H1 (cell line): ENCODE measurements around the gene ICA1. TPM values are rescaled to one million over a fixed set of nuclear protein-coding genes. Genes with fewer than 3 reads are reported as not detected.

Experiments used
- CTCF ChIA-PET: fragments of 300-600 bp; sonication (Branson Sonifier 250); formaldehyde crosslinking; loops from one replicate; lab custom pipeline; 2021; ENCODE audit not compliant: partially characterized antibody; lab: Charles Lee
- POLR2A ChIA-PET: fragments of 300-600 bp; sonication (Branson Sonifier 250); formaldehyde crosslinking; loops from one replicate; lab custom pipeline; 2021; ENCODE audit warnings: inconsistent platforms; ENCODE audit not compliant: partially characterized antibody; lab: Charles Lee
- DNase-seq, 2 experiments: peaks; one replicate each; pipeline versions ENCODE4 v3.0.0 to v3.0.0-alpha.2; 2010 to 2022; ENCODE audit warnings: low spot score in 2 of 2, low read depth in 1 of 2, mixed read lengths in 1 of 2
- FAIRE-seq: peaks from 2 replicates; lab custom pipeline; 2011; peaks lifted over from hg19 to GRCh38; lab: Jason Lieb, UNC
- H2AFZ ChIP-seq: 2 replicates; pipeline ENCODE4 v1.8.1; 2012; ENCODE audit warnings: low read length, inconsistent platforms
- H2AK5ac ChIP-seq: 2 replicates; pipeline ENCODE4 v1.6.1; 2013; ENCODE audit warnings: low read depth, low read length
- H2BK120ac ChIP-seq: replicated peaks from 2 replicates; pipeline ENCODE3; 2013; ENCODE audit warnings: low read depth, low read length, inconsistent platforms
- H2BK12ac ChIP-seq: 2 replicates; pipeline ENCODE4 v1.6.1; 2013; ENCODE audit warnings: low read depth, low read length
- H2BK15ac ChIP-seq: 2 replicates; pipeline ENCODE4 v1.6.1; 2013; ENCODE audit warnings: low read length
- H2BK20ac ChIP-seq: 2 replicates; pipeline ENCODE4 v1.6.1; 2013; ENCODE audit warnings: low read length
- H2BK5ac ChIP-seq: 2 replicates; pipeline ENCODE4 v1.6.1; 2013; ENCODE audit warnings: low read depth, low read length
- H3K14ac ChIP-seq: 2 replicates; pipeline ENCODE4 v1.6.1; 2013; ENCODE audit warnings: inconsistent platforms; ENCODE audit not compliant: insufficient read length
- H3K18ac ChIP-seq: 2 replicates; pipeline ENCODE4 v1.6.1; 2013; ENCODE audit warnings: low read length; ENCODE audit errors: extremely low read depth
- H3K23ac ChIP-seq: 2 replicates; pipeline ENCODE4 v1.6.1; 2013; ENCODE audit warnings: inconsistent platforms; ENCODE audit not compliant: insufficient read length
- H3K23me2 ChIP-seq: 2 replicates; pipeline ENCODE4 v1.6.1; 2013; ENCODE audit warnings: low read depth, low read length
- H3K27ac ChIP-seq: 2 replicates; pipeline ENCODE4 v1.6.1; 2011; ENCODE audit warnings: low read depth, low read length, inconsistent platforms
- H3K27me3 ChIP-seq, 4 experiments: replicated peaks in 1 of 4; 1 replicate in 1 of 4; 2 replicates in 3 of 4; pipeline versions ENCODE4 v1.6.1 to v1.8.1; 2011 to 2013; ENCODE audit warnings: low read length in 3 of 4, mild to moderate bottlenecking in 3 of 4, inconsistent platforms in 2 of 4, mixed read lengths in 2 of 4, moderate library complexity in 1 of 4; ENCODE audit not compliant: control insufficient read depth in 3 of 4, insufficient read depth in 3 of 4; ENCODE audit errors: extremely low read depth in 1 of 4
- H3K36me3 ChIP-seq, 4 experiments: 2 replicates each; pipeline versions ENCODE4 v1.6.1 to v1.8.1; 2011 to 2013; ENCODE audit warnings: mild to moderate bottlenecking in 4 of 4, low read length in 3 of 4, moderate library complexity in 2 of 4, control low read depth in 1 of 4, inconsistent platforms in 1 of 4; ENCODE audit not compliant: insufficient read depth in 4 of 4, control insufficient read depth in 2 of 4
- H3K4ac ChIP-seq: replicated peaks from 2 replicates; pipeline ENCODE3; 2013; ENCODE audit warnings: low read length, low read depth, mixed read lengths, inconsistent platforms; ENCODE audit not compliant: insufficient read length
- H3K4me1 ChIP-seq, 4 experiments: replicated peaks in 1 of 4; 1 replicate in 1 of 4; 2 replicates in 3 of 4; pipeline versions ENCODE4 v1.6.1 to v1.8.1; 2011 to 2013; ENCODE audit warnings: low read length in 3 of 4, inconsistent platforms in 2 of 4, mixed read lengths in 1 of 4; ENCODE audit not compliant: insufficient read depth in 4 of 4, control insufficient read depth in 3 of 4
- H3K4me2 ChIP-seq, 2 experiments: 2 replicates each; pipeline versions ENCODE4 v1.6.1 to v1.8.1; 2011 to 2013; ENCODE audit warnings: low read depth in 2 of 2, low read length in 2 of 2, control low read depth in 1 of 2, inconsistent platforms in 1 of 2, mild to moderate bottlenecking in 1 of 2; ENCODE audit not compliant: insufficient read depth in 1 of 2
- H3K4me3 ChIP-seq, 4 experiments: fragments of 200-600, 300-600 bp in 1 of 4; sonication (generic), shearing (Covaris generic), sonication (Bioruptor Twin) in 1 of 4; 2 replicates each; pipeline versions ENCODE4 v1.5.1 to v1.8.1; 2011 to 2016; ENCODE audit warnings: low read length in 4 of 4, low read depth in 3 of 4, control low read depth in 2 of 4, inconsistent platforms in 2 of 4, mild to moderate bottlenecking in 2 of 4, mixed read lengths in 1 of 4, moderate library complexity in 1 of 4; ENCODE audit not compliant: insufficient read depth in 2 of 4; ENCODE audit errors: extremely low read depth in 1 of 4
- H3K56ac ChIP-seq: replicated peaks from 2 replicates; pipeline ENCODE3; 2013; ENCODE audit warnings: low read depth, mild to moderate bottlenecking, mixed read lengths, low read length, inconsistent platforms; ENCODE audit not compliant: insufficient read length
- H3K79me1 ChIP-seq: 2 replicates; pipeline ENCODE4 v1.6.1; 2013; ENCODE audit warnings: low read depth, low read length, control low read depth
- H3K79me2 ChIP-seq, 2 experiments: 2 replicates each; pipeline versions ENCODE4 v1.6.1 to v1.8.1; 2012 to 2013; ENCODE audit warnings: low read length in 2 of 2, mild to moderate bottlenecking in 2 of 2, inconsistent platforms in 1 of 2; ENCODE audit not compliant: insufficient read depth in 2 of 2, control insufficient read depth in 1 of 2
- H3K9ac ChIP-seq, 4 experiments: replicated peaks in 1 of 4; 1 replicate in 1 of 4; 2 replicates in 3 of 4; pipeline versions ENCODE4 v1.6.1 to v1.8.1; 2011 to 2013; ENCODE audit warnings: low read depth in 3 of 4, low read length in 3 of 4, control low read depth in 2 of 4, mild to moderate bottlenecking in 2 of 4, moderate library complexity in 2 of 4, inconsistent platforms in 1 of 4; ENCODE audit errors: extremely low read depth in 1 of 4
- H3K9me3 ChIP-seq, 2 experiments: 2 replicates each; pipeline versions ENCODE4 v1.6.1 to v1.8.1; 2012 to 2013; ENCODE audit warnings: mild to moderate bottlenecking in 2 of 2, moderate library complexity in 2 of 2, control low read depth in 1 of 2, inconsistent platforms in 1 of 2, low read depth in 1 of 2, low read length in 1 of 2, mixed read lengths in 1 of 2; ENCODE audit not compliant: insufficient read depth in 2 of 2
- H4K20me1 ChIP-seq, 2 experiments: replicated peaks in 1 of 2; 2 replicates each; pipeline versions ENCODE3 to v1.8.1; 2011 to 2013; ENCODE audit warnings: inconsistent platforms in 2 of 2, low read length in 2 of 2, mild to moderate bottlenecking in 1 of 2; ENCODE audit not compliant: insufficient read depth in 2 of 2, control insufficient read depth in 1 of 2
- H4K5ac ChIP-seq: 2 replicates; pipeline ENCODE4 v1.6.1; 2013; ENCODE audit warnings: low read length, low read depth, mixed read lengths, inconsistent platforms; ENCODE audit not compliant: insufficient read length
- H4K8ac ChIP-seq: 2 replicates; pipeline ENCODE4 v1.8.0; 2013; ENCODE audit warnings: mild to moderate bottlenecking, moderate library complexity, low read length, inconsistent platforms; ENCODE audit not compliant: insufficient read depth; ENCODE audit errors: extremely low read depth
- H4K91ac ChIP-seq: replicated peaks from 2 replicates; pipeline ENCODE3; 2013; ENCODE audit warnings: low read length, mixed read lengths, inconsistent platforms; ENCODE audit not compliant: insufficient read length
- ATF2 ChIP-seq: IDR thresholded peaks from 2 replicates; pipeline ENCODE4 v1.6.1; 2012; ENCODE audit warnings: low read length, inconsistent platforms
- CEBPB ChIP-seq: IDR thresholded peaks from 2 replicates; pipeline ENCODE4 v1.6.1; 2012; ENCODE audit warnings: low read depth, low read length
- KDM1A ChIP-seq: fragments of 200-600, 300-600 bp; sonication (generic); IDR thresholded peaks from 2 replicates; pipeline ENCODE4 v1.7.1; 2016; ENCODE audit warnings: mild to moderate bottlenecking, low read length, borderline replicate concordance
- SIN3A ChIP-seq, 2 experiments: IDR thresholded peaks in 1 of 2; conservative IDR thresholded peaks in 1 of 2; 2 replicates each; pipeline ENCODE4 v1.6.1; 2011 to 2012; ENCODE audit warnings: low read length in 2 of 2, improper control_type of control experiment in 1 of 2, low read depth in 1 of 2, mild to moderate bottlenecking in 1 of 2
- SIRT6 ChIP-seq: IDR thresholded peaks from one replicate; pipeline ENCODE4 v1.7.1; 2012; ENCODE audit warnings: low read length, inconsistent platforms
- TCF12 ChIP-seq: IDR thresholded peaks from 2 replicates; pipeline ENCODE4 v1.6.1; 2011; ENCODE audit warnings: low read depth, mild to moderate bottlenecking, low read length
- polyA plus RNA-seq, 7 experiments: library from polyadenylated mRNA; depleted of rRNA in 3 of 7; stranded (reverse) in 5 of 7; unstranded in 2 of 7; fragments of >200 nt in 5 of 7; fragments of 200-250 nt in 2 of 7; gene quantifications; 1 replicate in 5 of 7; 2 replicates in 1 of 7; 4 replicates in 1 of 7; pipeline versions ENCODE4 v1.2.1 to v1.2.3, GENCODE V29; 2011 to 2013; ENCODE audit warnings: missing spikeins in 2 of 7, mixed read lengths in 2 of 7
- total RNA-seq: library from RNA; stranded (reverse); fragmentation: NEBNext Ultra II Directional; extraction: Animal tissue kit (Norgen Biotek cat#: 25700); gene quantifications from 2 replicates; pipeline ENCODE4 v1.2.1, GENCODE V29; 2021

Gene ICA1
- total and polyA plus RNA-seq, 2 of the 8 experiments (the other 6 are each of a cell fraction or from before 2014, with no cell fraction given), result 14.9 to 37.1 TPM

GRCh38 chr7:8192897-8193296 lies 69.1 kb downstream of the ICA1 start:
- Histone ChIP-seq H2BK15ac (no peak overlapping the region), H4K20me1 (no peaks in the 10 kb centered on the region), H2BK20ac (no peak overlapping the region), H3K79me2 (no peaks in the 10 kb centered on the region), H2AK5ac (no peak overlapping the region), H4K91ac (no peak overlapping the region), H3K14ac (no peak overlapping the region), H2BK5ac (no peak overlapping the region), H2BK120ac (no peak overlapping the region), H3K79me1 (no peaks in the 10 kb centered on the region), H3K23ac (no peak overlapping the region), H3K18ac (no peak overlapping the region), H3K27ac (no peak overlapping the region), H3K23me2 (no peaks in the 10 kb centered on the region), H3K27me3 (no peaks in the 10 kb centered on the region), H2AFZ (no peak overlapping the region), H3K36me3 (no peaks in the 10 kb centered on the region), H3K4ac (no peak overlapping the region), H3K9ac (no peak overlapping the region), H4K5ac (no peak overlapping the region), H4K8ac (no peak overlapping the region), H3K4me1 (peaks cover 0 to 10% (median 1%) of the 10 kb centered on the region in 4 experiments; a peak in 4 of 7 replicates), H3K4me3 (no peak overlapping the region), H3K56ac (no peak overlapping the region), H3K9me3 (no peaks in the 10 kb centered on the region), H2BK12ac (no peak overlapping the region), H3K4me2 (no peak overlapping the region)
- ChIA-PET CTCF (interaction anchor here (0.6 kb wide), 1 partner anchor 33 kb away, joined by 3 read pairs; no protein-coding TSS in a partner anchor), POLR2A (no interaction called here)
- TF ChIP-seq KDM1A, result no peak
- no peak for TF ChIP-seq ATF2
- TF ChIP-seq SIRT6, result no peak
- no peak for TF ChIP-seq SIN3A (conservative IDR thresholded peaks at IDR 0.05 in 1 of 2, IDR thresholded peaks at IDR 0.05 in 1 of 2; ENCODE audit: low read depth in 1 of 2, low read length in 2 of 2)
- no peak for TF ChIP-seq CEBPB
- TF ChIP-seq TCF12, result no peak
- no peak for FAIRE-seq
- DNase-seq, result no peak
